Measurements from ENCODE around the gene NFX1.

DNA sequence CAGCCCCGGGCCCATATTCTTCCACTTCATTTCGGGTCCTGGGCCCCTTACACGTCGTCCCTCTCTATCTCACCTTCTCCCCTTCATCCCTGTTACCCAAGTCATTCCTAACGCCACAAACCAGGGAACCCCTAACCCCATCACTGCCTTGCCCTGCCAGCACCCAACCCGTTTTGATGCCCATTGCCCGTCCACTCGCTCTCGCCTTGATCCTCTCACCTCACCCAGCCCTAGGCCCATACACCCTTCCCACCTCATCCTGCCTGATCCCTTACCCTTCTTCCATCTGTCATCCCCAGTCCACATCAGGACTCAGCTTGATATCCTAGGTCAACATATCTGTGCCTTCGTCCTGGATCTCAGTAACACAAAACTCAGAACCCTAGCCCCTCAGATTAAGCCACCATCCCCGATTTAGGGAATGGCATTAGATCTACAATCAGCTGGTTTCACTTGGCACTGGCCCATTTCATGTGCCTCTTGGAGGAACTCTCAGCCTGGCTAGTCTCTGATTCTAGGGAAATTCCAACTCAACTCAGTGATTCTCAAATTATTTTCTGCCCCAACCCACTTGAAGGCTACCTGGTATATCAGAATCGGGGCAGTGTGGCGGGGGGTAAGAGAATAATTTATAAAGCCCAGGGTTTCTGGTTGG, 25.0 kb upstream of the NFX1 start:
- TF ChIP-seq SMC3 (IDR thresholded peaks at IDR 0.05; ENCODE audit: borderline replicate concordance, low read length) (no peak), ASH2L (IDR thresholded peaks at IDR 0.05; ENCODE audit: borderline replicate concordance, low read depth) (no peak), POLR2A (IDR thresholded peaks at IDR 0.05; ENCODE audit: low read depth, low read length) (0 out of 2 replicates have a peak, but pooled peaks have one; percentile 47), BRCA1 (IDR thresholded peaks at IDR 0.05; ENCODE audit: low read depth, low read length) (no peak), RFX5 (IDR thresholded peaks at IDR 0.05; ENCODE audit: low read depth, low read length) (no peak), POLR2AphosphoS5 (IDR thresholded peaks at IDR 0.05; ENCODE audit: low read length) (0 out of 2 replicates have a peak, but pooled peaks have one; percentile 50), RB1 (IDR thresholded peaks at IDR 0.05; ENCODE audit: borderline replicate concordance) (no peak), CTCF (IDR thresholded peaks at IDR 0.05 in 2 of 3, conservative IDR thresholded peaks at IDR 0.05 in 1 of 3; ENCODE audit: control insufficient read depth in 2 of 3, extremely low read depth in 1 of 3, insufficient read depth in 1 of 3, low read depth in 3 of 3, low read length in 3 of 3) (no peak), CREB1 (IDR thresholded peaks at IDR 0.05; ENCODE audit: low read depth) (no peak), TAF1 (IDR thresholded peaks at IDR 0.05; ENCODE audit: borderline replicate concordance, low read depth, low read length) (no peak), FOS (IDR thresholded peaks at IDR 0.05; ENCODE audit: borderline replicate concordance, extremely low read depth, insufficient read length) (no peak), ZNF687 (IDR thresholded peaks at IDR 0.05) (no peak), TCF7 (IDR thresholded peaks at IDR 0.05; ENCODE audit: borderline replicate concordance) (no peak)

Measured in GM12878 (cell line).